ENCODE measurements around the gene ZMIZ2.

- TF ChIP-seq POLR2A (conservative IDR thresholded peaks at IDR 0.05) = no peak
- no peak for TF ChIP-seq IRF2 (CRISPR knock-in tag; IDR thresholded peaks at IDR 0.05)
- TF ChIP-seq, protein P1, sequence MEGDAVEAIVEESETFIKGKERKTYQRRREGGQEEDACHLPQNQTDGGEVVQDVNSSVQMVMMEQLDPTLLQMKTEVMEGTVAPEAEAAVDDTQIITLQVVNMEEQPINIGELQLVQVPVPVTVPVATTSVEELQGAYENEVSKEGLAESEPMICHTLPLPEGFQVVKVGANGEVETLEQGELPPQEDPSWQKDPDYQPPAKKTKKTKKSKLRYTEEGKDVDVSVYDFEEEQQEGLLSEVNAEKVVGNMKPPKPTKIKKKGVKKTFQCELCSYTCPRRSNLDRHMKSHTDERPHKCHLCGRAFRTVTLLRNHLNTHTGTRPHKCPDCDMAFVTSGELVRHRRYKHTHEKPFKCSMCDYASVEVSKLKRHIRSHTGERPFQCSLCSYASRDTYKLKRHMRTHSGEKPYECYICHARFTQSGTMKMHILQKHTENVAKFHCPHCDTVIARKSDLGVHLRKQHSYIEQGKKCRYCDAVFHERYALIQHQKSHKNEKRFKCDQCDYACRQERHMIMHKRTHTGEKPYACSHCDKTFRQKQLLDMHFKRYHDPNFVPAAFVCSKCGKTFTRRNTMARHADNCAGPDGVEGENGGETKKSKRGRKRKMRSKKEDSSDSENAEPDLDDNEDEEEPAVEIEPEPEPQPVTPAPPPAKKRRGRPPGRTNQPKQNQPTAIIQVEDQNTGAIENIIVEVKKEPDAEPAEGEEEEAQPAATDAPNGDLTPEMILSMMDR (IDR thresholded peaks at IDR 0.05 in 2 of 3, conservative IDR thresholded peaks at IDR 0.05 in 1 of 3; ENCODE audit: insufficient read depth in 2 of 3, low read depth in 1 of 3, low read length in 3 of 3) = no peak
- TF ChIP-seq NRF1 (conservative IDR thresholded peaks at IDR 0.05 in 1 of 2, IDR thresholded peaks at IDR 0.05 in 1 of 2) = no peak
- TF ChIP-seq MAFK (IDR thresholded peaks at IDR 0.05; ENCODE audit: low read length) = no peak
- TF ChIP-seq PHF21A (IDR thresholded peaks at IDR 0.05; ENCODE audit: borderline replicate concordance, low read depth) = no peak
Measured at GRCh38 chr7:44769376-44769775, 20.7 kb downstream of the ZMIZ2 start.
